Measurements from ENCODE around the gene C2CD2L.

The C2CD2L gene

GRCh38 chr11:119154178-119154577 is 47.0 kb downstream of the C2CD2L start:
- POLR2A ChIA-PET (ENCODE audit: low non-redundant PET) = no interaction called here
- DNase-seq (ENCODE audit: low spot score) = no peak
- no peak overlapping the region for H3K27ac ChIP-seq
- CTCF ChIA-PET = interaction anchor here (1.0 kb wide), 1 partner anchor 42 kb away, joined by 4 read pairs; no protein-coding TSS in a partner anchor
- TF ChIP-seq CTCF (conservative IDR thresholded peaks at IDR 0.05; ENCODE audit: low read depth) = no peak

- no peak; the same call in 1 of the 2 replicates for TF ChIP-seq CTCF (conservative IDR thresholded peaks at IDR 0.05; ENCODE audit: low read depth)
- peak; percentile 26 for DNase-seq (ENCODE audit: low spot score)
- POLR2A ChIA-PET (ENCODE audit: low non-redundant PET) = no interaction called here
- CTCF ChIA-PET = interaction anchor here (0.6 to 1.4 kb wide), 6 partner anchors 11 to 513 kb away, joined by 3 to 7 read pairs (median 3); partner anchors contain the start of gene NLRX1
- H3K27ac ChIP-seq = no peak overlapping the region
These were observed 48.8 kb downstream of the C2CD2L start for GRCh38 chr11:119155733-119156492.

GRCh38 chr11:119156496-119156895 is 49.4 kb downstream of the C2CD2L start:
- DNase-seq (ENCODE audit: low spot score) = no peak
- TF ChIP-seq CTCF (conservative IDR thresholded peaks at IDR 0.05; ENCODE audit: low read depth) = no peak
- CTCF ChIA-PET = interaction anchor here (0.6 to 1.4 kb wide), 6 partner anchors 11 to 514 kb away, joined by 3 to 7 read pairs (median 3); partner anchors contain the start of gene NLRX1
- POLR2A ChIA-PET (ENCODE audit: low non-redundant PET) = no interaction called here
- no peak overlapping the region for H3K27ac ChIP-seq

GRCh38 chr11:119157063-119157462 is 49.9 kb downstream of the C2CD2L start:
- DNase-seq (ENCODE audit: low spot score) = no peak
- no peak for TF ChIP-seq CTCF (conservative IDR thresholded peaks at IDR 0.05; ENCODE audit: low read depth)
- ChIA-PET CTCF (interaction anchor here (0.6 to 1.4 kb wide), 2 partner anchors 12 to 32 kb away, joined by 3 to 6 read pairs; partner anchors contain the start of gene NLRX1), POLR2A (ENCODE audit: low non-redundant PET) (no interaction called here)
- H3K27ac ChIP-seq = no peak overlapping the region

- POLR2A ChIA-PET (ENCODE audit: low non-redundant PET) = no interaction called here
These were observed 51.3 kb downstream of the C2CD2L start for GRCh38 chr11:119158467-119158866.

GRCh38 chr11:119160151-119160550 is 53.0 kb downstream of the C2CD2L start:
- H3K27ac ChIP-seq = no peak overlapping the region
- CTCF ChIA-PET = interaction anchor here (0.6 to 2.0 kb wide), 3 partner anchors 9 to 635 kb away, joined by 3 to 5 read pairs (median 4); no protein-coding TSS in a partner anchor
- TF ChIP-seq CTCF (conservative IDR thresholded peaks at IDR 0.05; ENCODE audit: low read depth) = no peak
- no peak for DNase-seq (ENCODE audit: low spot score)
- POLR2A ChIA-PET (ENCODE audit: low non-redundant PET) = no interaction called here

More at GRCh38 chr11:119158467-119158866, 51.3 kb downstream of the C2CD2L start:
- no peak for TF ChIP-seq CTCF (conservative IDR thresholded peaks at IDR 0.05; ENCODE audit: low read depth)
- CTCF ChIA-PET = no interaction called here
- no peak overlapping the region for H3K27ac ChIP-seq
- no peak for DNase-seq (ENCODE audit: low spot score)

All from RWPE1 (cell line).